GM21367 (cell line): ENCODE measurements around the gene CDC42EP3.

Experiments used
- ATAC-seq: cut with Tn5 transposase; IDR thresholded peaks from one replicate; pipeline ENCODE4 v1.9.1; 2021; ENCODE audit not compliant: unreplicated experiment

The CDC42EP3 gene

GRCh38 chr2:37671009-37671815, at the start of gene CDC42EP3:
Gene CDC42EP3 (minus strand): TSS chr2:37671642. CDS start chr2:37646587, 25,055 bp downstream.
- ATAC-seq = peak; percentile 31

- no peak for ATAC-seq
Measured at GRCh38 chr2:37721201-37721560, 49.7 kb upstream of the CDC42EP3 start.

- ATAC-seq = no peak
Measured at GRCh38 chr2:37720533-37721200, 49.2 kb upstream of the CDC42EP3 start.

GRCh38 chr2:37718515-37719161, 47.2 kb upstream of the CDC42EP3 start:
- no peak for ATAC-seq

GRCh38 chr2:37713258-37713700, 41.8 kb upstream of the CDC42EP3 start:
- ATAC-seq = no peak

GRCh38 chr2:37711831-37712230, 40.4 kb upstream of the CDC42EP3 start:
- no peak for ATAC-seq

GRCh38 chr2:37711308-37711731, 39.9 kb upstream of the CDC42EP3 start:
- no peak for ATAC-seq

GRCh38 chr2:37709111-37709510, 37.7 kb upstream of the CDC42EP3 start:
- no peak for ATAC-seq

- ATAC-seq = no peak
Measured at GRCh38 chr2:37708146-37708545, 36.7 kb upstream of the CDC42EP3 start.

GRCh38 chr2:37707393-37707792, 36.0 kb upstream of the CDC42EP3 start:
- peak; percentile 53 for ATAC-seq

GRCh38 chr2:37706334-37707183, 35.1 kb upstream of the CDC42EP3 start:
- ATAC-seq = no peak

- ATAC-seq = no peak
Measured at GRCh38 chr2:37705191-37705590, 33.7 kb upstream of the CDC42EP3 start.

- no peak for ATAC-seq
Measured at GRCh38 chr2:37698931-37699481, 27.6 kb upstream of the CDC42EP3 start.

- no peak for ATAC-seq
Measured at GRCh38 chr2:37695336-37695735, 23.9 kb upstream of the CDC42EP3 start.

GRCh38 chr2:37692711-37693110, 21.3 kb upstream of the CDC42EP3 start:
- ATAC-seq = no peak

GRCh38 chr2:37689751-37690150, 18.3 kb upstream of the CDC42EP3 start:
- no peak for ATAC-seq

GRCh38 chr2:37688771-37689468, 17.5 kb upstream of the CDC42EP3 start:
- ATAC-seq = no peak

- no peak for ATAC-seq
Measured at GRCh38 chr2:37686792-37687526, 15.5 kb upstream of the CDC42EP3 start.

GRCh38 chr2:37684809-37685208, 13.4 kb upstream of the CDC42EP3 start:
- ATAC-seq = no peak
